ENCODE measurements around the gene SHROOM1. TPM values are rescaled to one million over a fixed set of nuclear protein-coding genes. Genes with fewer than 3 reads are reported as not detected.

SHROOM1 gene
- total and polyA plus RNA-seq, 9 of the 15 experiments (the other 6 are each of a cell fraction or from before 2014, with no cell fraction given): 0.44 to 26.5 (median 11.9) TPM

- peak; percentile 90 for TF ChIP-seq E2F3 (CRISPR knock-in tag; IDR thresholded peaks at IDR 0.05)
- no peak for TF ChIP-seq RBM14 (IDR thresholded peaks at IDR 0.05; ENCODE audit: borderline replicate concordance, insufficient read depth, low read depth, low read length)
- no peak for TF ChIP-seq ZC3H4 (CRISPR knock-in tag; IDR thresholded peaks at IDR 0.05; ENCODE audit: borderline replicate concordance)
- TF ChIP-seq, protein P1, sequence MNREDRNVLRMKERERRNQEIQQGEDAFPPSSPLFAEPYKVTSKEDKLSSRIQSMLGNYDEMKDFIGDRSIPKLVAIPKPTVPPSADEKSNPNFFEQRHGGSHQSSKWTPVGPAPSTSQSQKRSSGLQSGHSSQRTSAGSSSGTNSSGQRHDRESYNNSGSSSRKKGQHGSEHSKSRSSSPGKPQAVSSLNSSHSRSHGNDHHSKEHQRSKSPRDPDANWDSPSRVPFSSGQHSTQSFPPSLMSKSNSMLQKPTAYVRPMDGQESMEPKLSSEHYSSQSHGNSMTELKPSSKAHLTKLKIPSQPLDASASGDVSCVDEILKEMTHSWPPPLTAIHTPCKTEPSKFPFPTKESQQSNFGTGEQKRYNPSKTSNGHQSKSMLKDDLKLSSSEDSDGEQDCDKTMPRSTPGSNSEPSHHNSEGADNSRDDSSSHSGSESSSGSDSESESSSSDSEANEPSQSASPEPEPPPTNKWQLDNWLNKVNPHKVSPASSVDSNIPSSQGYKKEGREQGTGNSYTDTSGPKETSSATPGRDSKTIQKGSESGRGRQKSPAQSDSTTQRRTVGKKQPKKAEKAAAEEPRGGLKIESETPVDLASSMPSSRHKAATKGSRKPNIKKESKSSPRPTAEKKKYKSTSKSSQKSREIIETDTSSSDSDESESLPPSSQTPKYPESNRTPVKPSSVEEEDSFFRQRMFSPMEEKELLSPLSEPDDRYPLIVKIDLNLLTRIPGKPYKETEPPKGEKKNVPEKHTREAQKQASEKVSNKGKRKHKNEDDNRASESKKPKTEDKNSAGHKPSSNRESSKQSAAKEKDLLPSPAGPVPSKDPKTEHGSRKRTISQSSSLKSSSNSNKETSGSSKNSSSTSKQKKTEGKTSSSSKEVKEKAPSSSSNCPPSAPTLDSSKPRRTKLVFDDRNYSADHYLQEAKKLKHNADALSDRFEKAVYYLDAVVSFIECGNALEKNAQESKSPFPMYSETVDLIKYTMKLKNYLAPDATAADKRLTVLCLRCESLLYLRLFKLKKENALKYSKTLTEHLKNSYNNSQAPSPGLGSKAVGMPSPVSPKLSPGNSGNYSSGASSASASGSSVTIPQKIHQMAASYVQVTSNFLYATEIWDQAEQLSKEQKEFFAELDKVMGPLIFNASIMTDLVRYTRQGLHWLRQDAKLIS (CRISPR knock-in tag; IDR thresholded peaks at IDR 0.05): no peak; the same call in none of the 2 replicates
- TF ChIP-seq SRSF9 (IDR thresholded peaks at IDR 0.05; ENCODE audit: borderline replicate concordance, low read depth, low read length): no peak
- no peak for TF ChIP-seq NR2F6 (CRISPR knock-in tag; IDR thresholded peaks at IDR 0.05)
- TF ChIP-seq IRF1 (CRISPR knock-in tag; IDR thresholded peaks at IDR 0.05; ENCODE audit: borderline replicate concordance): no peak
- TF ChIP-seq ETV6 (IDR thresholded peaks at IDR 0.05; ENCODE audit: borderline replicate concordance in 1 of 2, low read depth in 2 of 2, low read length in 1 of 2): no peak
- no peak for TF ChIP-seq ETV6 (CRISPR knock-in tag; IDR thresholded peaks at IDR 0.05; ENCODE audit: borderline replicate concordance)
- peak; percentile 31; the same call in 1 of the 2 replicates for TF ChIP-seq BRD4 (IDR thresholded peaks at IDR 0.05)
- TF ChIP-seq NCOR1 (IDR thresholded peaks at IDR 0.05): no peak
- TF ChIP-seq KDM1A (IDR thresholded peaks at IDR 0.05): no peak
- no peak for TF ChIP-seq STAT5A (IDR thresholded peaks at IDR 0.05; ENCODE audit: borderline replicate concordance, low read length)
- no peak for TF ChIP-seq CBFB (CRISPR knock-in tag; IDR thresholded peaks at IDR 0.05)
- no peak for TF ChIP-seq RBM22 (IDR thresholded peaks at IDR 0.05; ENCODE audit: low read depth, low read length, poor library complexity, severe bottlenecking)
- TF ChIP-seq MEIS2 (IDR thresholded peaks at IDR 0.05; ENCODE audit: partially characterized antibody): no peak
- TF ChIP-seq, protein P2, sequence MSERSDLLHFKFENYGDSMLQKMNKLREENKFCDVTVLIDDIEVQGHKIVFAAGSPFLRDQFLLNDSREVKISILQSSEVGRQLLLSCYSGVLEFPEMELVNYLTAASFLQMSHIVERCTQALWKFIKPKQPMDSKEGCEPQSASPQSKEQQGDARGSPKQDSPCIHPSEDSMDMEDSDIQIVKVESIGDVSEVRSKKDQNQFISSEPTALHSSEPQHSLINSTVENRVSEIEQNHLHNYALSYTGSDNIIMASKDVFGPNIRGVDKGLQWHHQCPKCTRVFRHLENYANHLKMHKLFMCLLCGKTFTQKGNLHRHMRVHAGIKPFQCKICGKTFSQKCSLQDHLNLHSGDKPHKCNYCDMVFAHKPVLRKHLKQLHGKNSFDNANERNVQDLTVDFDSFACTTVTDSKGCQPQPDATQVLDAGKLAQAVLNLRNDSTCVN (CRISPR knock-in tag; IDR thresholded peaks at IDR 0.05): no peak
- no peak for TF ChIP-seq ZNF444 (CRISPR knock-in tag; IDR thresholded peaks at IDR 0.05)
- no peak for TF ChIP-seq ZNF584 (CRISPR knock-in tag; IDR thresholded peaks at IDR 0.05; ENCODE audit: low read depth)
- TF ChIP-seq HMGN3 (IDR thresholded peaks at IDR 0.05; ENCODE audit: borderline replicate concordance, extremely low read depth, insufficient read length, low read depth, low read length): peak; percentile 85
- TF ChIP-seq HNRNPH1 (optimal IDR thresholded peaks at IDR 0.05; ENCODE audit: low read depth, low read length): no peak
- no peak for TF ChIP-seq ZNF12 (CRISPR knock-in tag; IDR thresholded peaks at IDR 0.05)
- no peak for TF ChIP-seq IRF2 (CRISPR knock-in tag; IDR thresholded peaks at IDR 0.05)
Observed at GRCh38 chr5:132830436-132831094, at the start of gene SHROOM1 (continued).

Data from K562 (cell line).